ENCODE data around the gene SLX4IP.

- TF ChIP-seq SOX15 (CRISPR knock-in tag; IDR thresholded peaks at IDR 0.05) (no peak), ATF6 (CRISPR knock-in tag; IDR thresholded peaks at IDR 0.05) (no peak), TEAD4 (CRISPR knock-in tag; IDR thresholded peaks at IDR 0.05) (no peak), EMX1 (CRISPR knock-in tag; IDR thresholded peaks at IDR 0.05) (no peak), JUN (CRISPR knock-in tag; IDR thresholded peaks at IDR 0.05) (no peak), ZNF317 (CRISPR knock-in tag; IDR thresholded peaks at IDR 0.05; ENCODE audit: borderline replicate concordance, low read depth) (no peak)
- TF ChIP-seq, protein P1, sequence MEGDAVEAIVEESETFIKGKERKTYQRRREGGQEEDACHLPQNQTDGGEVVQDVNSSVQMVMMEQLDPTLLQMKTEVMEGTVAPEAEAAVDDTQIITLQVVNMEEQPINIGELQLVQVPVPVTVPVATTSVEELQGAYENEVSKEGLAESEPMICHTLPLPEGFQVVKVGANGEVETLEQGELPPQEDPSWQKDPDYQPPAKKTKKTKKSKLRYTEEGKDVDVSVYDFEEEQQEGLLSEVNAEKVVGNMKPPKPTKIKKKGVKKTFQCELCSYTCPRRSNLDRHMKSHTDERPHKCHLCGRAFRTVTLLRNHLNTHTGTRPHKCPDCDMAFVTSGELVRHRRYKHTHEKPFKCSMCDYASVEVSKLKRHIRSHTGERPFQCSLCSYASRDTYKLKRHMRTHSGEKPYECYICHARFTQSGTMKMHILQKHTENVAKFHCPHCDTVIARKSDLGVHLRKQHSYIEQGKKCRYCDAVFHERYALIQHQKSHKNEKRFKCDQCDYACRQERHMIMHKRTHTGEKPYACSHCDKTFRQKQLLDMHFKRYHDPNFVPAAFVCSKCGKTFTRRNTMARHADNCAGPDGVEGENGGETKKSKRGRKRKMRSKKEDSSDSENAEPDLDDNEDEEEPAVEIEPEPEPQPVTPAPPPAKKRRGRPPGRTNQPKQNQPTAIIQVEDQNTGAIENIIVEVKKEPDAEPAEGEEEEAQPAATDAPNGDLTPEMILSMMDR (IDR thresholded peaks at IDR 0.05): no peak
- TF ChIP-seq, protein P2, sequence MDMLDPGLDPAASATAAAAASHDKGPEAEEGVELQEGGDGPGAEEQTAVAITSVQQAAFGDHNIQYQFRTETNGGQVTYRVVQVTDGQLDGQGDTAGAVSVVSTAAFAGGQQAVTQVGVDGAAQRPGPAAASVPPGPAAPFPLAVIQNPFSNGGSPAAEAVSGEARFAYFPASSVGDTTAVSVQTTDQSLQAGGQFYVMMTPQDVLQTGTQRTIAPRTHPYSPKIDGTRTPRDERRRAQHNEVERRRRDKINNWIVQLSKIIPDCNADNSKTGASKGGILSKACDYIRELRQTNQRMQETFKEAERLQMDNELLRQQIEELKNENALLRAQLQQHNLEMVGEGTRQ (CRISPR knock-in tag; IDR thresholded peaks at IDR 0.05): no peak
- TF ChIP-seq, protein P3, sequence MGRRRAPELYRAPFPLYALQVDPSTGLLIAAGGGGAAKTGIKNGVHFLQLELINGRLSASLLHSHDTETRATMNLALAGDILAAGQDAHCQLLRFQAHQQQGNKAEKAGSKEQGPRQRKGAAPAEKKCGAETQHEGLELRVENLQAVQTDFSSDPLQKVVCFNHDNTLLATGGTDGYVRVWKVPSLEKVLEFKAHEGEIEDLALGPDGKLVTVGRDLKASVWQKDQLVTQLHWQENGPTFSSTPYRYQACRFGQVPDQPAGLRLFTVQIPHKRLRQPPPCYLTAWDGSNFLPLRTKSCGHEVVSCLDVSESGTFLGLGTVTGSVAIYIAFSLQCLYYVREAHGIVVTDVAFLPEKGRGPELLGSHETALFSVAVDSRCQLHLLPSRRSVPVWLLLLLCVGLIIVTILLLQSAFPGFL (CRISPR knock-in tag; IDR thresholded peaks at IDR 0.05; ENCODE audit: borderline replicate concordance): no peak
Measured at GRCh38 chr20:10568032-10568431, 132.9 kb downstream of the SLX4IP start.

Measured in WTC11 (cell line).